IPS-15b (cell line): Measurements from ENCODE around the gene MDK.
A peak's percentile ranks its signal among the peaks of the same experiment; 100 is the strongest.

Experiments used
- H3K27me3 ChIP-seq: one replicate; pipeline ENCODE4 v1.6.1; 2013; ENCODE audit warnings: low read length; ENCODE audit not compliant: control insufficient read depth, insufficient read depth
- H3K36me3 ChIP-seq: one replicate; pipeline ENCODE4 v1.6.1; 2013; ENCODE audit warnings: low read length; ENCODE audit not compliant: control insufficient read depth, insufficient read depth
- H3K4me1 ChIP-seq: one replicate; pipeline ENCODE4 v1.6.1; 2013; ENCODE audit warnings: mild to moderate bottlenecking, low read length; ENCODE audit not compliant: control insufficient read depth, insufficient read depth
- H3K4me3 ChIP-seq: one replicate; pipeline ENCODE4 v1.5.1; 2013; ENCODE audit warnings: low read depth, low read length
- H3K9ac ChIP-seq: one replicate; pipeline ENCODE4 v1.6.1; 2013; ENCODE audit warnings: low read depth, mild to moderate bottlenecking, low read length
- H3K9me3 ChIP-seq: one replicate; pipeline ENCODE4 v1.6.1; 2013; ENCODE audit warnings: mild to moderate bottlenecking, low read length; ENCODE audit not compliant: control insufficient read depth, insufficient read depth

MDK gene

DNA sequence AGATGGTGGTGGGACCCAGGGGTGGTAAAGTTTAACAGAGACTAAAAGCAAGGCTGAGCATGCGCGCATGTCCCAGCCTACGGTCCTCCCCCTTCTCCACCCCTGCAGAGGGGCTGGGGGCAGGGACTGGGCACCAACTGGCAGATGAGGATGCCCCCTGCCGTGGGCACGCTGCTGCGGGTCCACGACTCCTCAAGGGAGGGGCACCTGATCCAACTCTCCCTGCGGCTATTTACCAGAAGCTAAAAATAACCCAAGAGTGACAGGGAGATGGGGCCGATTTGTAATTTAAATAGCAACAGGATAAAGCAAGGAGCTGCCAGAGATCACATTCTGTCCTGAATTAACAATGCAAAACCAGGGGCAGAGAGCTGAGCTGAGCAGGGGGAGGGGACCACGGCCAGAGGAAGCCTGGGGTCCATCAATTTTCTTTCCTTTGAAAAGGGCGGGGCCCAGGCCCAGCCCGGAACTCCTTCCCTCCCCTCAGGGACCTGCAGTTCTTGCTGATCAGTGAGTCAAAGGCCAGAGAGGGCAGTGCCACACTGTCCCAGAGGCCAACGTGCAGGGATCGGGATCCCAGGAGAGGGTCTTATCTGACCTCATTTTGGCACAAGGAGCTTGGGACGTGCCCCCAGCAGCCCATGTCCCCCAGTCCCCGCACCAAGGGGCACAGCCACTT is 42.3 kb upstream of the MDK start:
- peaks cover 5% of the 10 kb centered on the region for H3K27me3 ChIP-seq
- H3K4me1 ChIP-seq: peaks cover 52% of the 10 kb centered on the region
- peak overlapping the region; percentile 8 for H3K9ac ChIP-seq
- H3K4me3 ChIP-seq: peak overlapping the region; percentile 23
- no peaks in the 10 kb centered on the region for H3K9me3 ChIP-seq
- H3K36me3 ChIP-seq: peaks cover 3% of the 10 kb centered on the region

DNA sequence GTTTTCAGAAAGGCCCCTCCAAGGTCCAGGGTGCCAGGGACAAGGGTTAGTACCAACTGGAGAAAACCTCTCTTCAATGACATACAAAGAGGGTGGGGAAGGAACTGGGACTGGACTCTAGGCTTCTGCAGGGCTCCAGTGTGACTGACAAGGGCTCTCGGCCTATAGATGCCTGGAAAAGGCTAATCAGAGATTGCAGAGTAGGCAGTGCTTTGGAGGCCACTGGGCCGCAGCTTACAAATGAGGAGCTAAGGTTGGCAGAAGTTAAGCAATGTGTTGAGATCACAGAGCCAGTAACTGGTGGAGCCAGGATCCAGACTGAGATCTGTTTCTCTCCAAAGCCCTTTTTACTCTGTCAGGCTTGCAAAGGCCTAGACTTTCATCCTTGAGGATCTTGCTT is 41.7 kb upstream of the MDK start:
- Histone ChIP-seq H3K4me3 (no peak overlapping the region), H3K4me1 (peaks cover 54% of the 10 kb centered on the region), H3K9ac (peak overlapping the region; percentile 3), H3K27me3 (no peaks in the 10 kb centered on the region), H3K9me3 (no peaks in the 10 kb centered on the region), H3K36me3 (no peaks in the 10 kb centered on the region)

DNA sequence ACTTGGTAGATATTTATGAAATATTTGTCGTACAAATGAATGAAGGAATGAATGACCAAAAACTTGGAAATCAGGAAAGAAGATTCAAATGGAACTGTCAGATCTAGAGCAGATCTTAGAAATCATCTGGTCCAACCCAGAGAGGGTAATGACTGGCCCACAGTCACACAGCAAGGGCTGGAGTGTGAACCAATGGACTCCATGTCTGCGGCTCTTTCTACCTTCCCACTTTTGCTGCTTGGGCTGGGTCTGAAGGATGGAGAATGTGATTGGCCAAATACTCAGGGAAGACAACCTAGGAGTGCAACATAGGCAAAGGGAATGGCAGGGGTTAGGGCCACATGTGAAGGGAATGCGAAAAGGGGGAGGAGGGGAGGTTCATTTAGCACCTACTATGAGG is 40.0 kb upstream of the MDK start:
- Histone ChIP-seq H3K9me3 (no peaks in the 10 kb centered on the region), H3K4me1 (peaks cover 52% of the 10 kb centered on the region), H3K36me3 (no peaks in the 10 kb centered on the region), H3K4me3 (no peak overlapping the region), H3K9ac (peak overlapping the region; percentile 5), H3K27me3 (peaks cover 4% of the 10 kb centered on the region)

GRCh38 chr11:46342239-46342638 is 39.2 kb upstream of the MDK start:
- no peak overlapping the region for H3K9ac ChIP-seq
- no peak overlapping the region for H3K4me3 ChIP-seq
- no peaks in the 10 kb centered on the region for H3K9me3 ChIP-seq
- H3K36me3 ChIP-seq: no peaks in the 10 kb centered on the region
- peaks cover 52% of the 10 kb centered on the region for H3K4me1 ChIP-seq
- peaks cover 8% of the 10 kb centered on the region for H3K27me3 ChIP-seq

GRCh38 chr11:46343520-46343919 is 37.9 kb upstream of the MDK start:
- Histone ChIP-seq H3K27me3 (peaks cover 8% of the 10 kb centered on the region), H3K9ac (no peak overlapping the region), H3K9me3 (no peaks in the 10 kb centered on the region), H3K36me3 (no peaks in the 10 kb centered on the region), H3K4me1 (peaks cover 43% of the 10 kb centered on the region), H3K4me3 (no peak overlapping the region)

DNA sequence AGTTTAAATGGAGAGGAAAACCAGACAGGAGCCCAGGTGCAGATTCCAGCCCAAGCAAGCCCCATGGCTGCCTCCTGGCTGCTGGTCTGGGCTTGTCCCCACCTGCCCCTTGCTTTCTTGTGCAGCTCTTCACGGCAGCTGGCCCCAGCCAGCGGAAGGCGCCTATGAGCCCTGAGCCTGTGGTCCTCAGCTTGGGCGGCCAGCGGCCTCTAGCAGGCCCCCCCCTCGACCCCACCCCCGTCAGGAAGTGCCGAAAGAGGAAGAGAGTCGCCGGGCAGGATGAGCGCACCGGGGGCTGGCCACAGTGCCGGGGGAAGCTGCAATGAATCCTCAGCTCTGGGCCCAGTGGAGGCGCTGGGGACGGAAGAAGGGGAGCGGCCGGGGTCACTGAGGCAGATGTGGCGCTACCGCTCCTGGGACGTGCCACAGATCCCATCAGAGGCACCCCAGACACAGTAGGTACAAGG is 36.3 kb upstream of the MDK start:
- no peaks in the 10 kb centered on the region for H3K36me3 ChIP-seq
- peaks cover 40% of the 10 kb centered on the region for H3K4me1 ChIP-seq
- peaks cover 8% of the 10 kb centered on the region for H3K27me3 ChIP-seq
- H3K9ac ChIP-seq: peak overlapping the region; percentile 38
- no peaks in the 10 kb centered on the region for H3K9me3 ChIP-seq
- peak overlapping the region; percentile 3 for H3K4me3 ChIP-seq

DNA sequence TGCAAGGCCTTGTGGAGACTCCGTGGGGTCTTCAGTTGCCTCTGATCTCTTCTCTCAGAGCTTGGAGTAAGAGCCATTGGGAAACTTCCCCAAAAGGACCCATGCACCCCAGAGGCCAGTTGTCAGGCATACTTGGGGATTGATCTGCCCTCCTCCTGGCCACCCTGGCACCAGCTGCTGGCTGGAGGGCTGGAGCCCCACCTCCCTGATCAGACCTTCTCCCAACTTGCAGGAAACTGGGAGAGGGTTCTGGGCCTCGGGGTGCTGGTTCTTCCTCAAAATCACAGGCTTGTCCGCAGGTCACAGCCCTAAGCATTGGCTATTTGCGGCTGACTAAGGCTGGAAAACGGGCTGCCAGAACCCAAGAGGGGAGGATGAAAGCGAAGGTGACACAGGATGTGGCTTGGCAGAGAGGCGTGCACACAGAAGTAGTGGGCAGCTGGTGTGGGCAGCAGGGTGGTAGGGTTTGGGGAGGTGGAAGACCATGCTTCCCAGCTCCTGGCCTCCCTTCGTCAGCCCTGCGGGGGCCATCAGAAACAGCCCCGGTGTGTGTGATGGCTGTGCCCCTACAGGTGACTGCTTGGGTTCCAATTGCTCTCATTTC is 35.5 kb upstream of the MDK start:
- Histone ChIP-seq H3K4me1 (peaks cover 36% of the 10 kb centered on the region), H3K4me3 (no peak overlapping the region), H3K9ac (no peak overlapping the region), H3K9me3 (no peaks in the 10 kb centered on the region), H3K36me3 (no peaks in the 10 kb centered on the region), H3K27me3 (peaks cover 8% of the 10 kb centered on the region)

DNA sequence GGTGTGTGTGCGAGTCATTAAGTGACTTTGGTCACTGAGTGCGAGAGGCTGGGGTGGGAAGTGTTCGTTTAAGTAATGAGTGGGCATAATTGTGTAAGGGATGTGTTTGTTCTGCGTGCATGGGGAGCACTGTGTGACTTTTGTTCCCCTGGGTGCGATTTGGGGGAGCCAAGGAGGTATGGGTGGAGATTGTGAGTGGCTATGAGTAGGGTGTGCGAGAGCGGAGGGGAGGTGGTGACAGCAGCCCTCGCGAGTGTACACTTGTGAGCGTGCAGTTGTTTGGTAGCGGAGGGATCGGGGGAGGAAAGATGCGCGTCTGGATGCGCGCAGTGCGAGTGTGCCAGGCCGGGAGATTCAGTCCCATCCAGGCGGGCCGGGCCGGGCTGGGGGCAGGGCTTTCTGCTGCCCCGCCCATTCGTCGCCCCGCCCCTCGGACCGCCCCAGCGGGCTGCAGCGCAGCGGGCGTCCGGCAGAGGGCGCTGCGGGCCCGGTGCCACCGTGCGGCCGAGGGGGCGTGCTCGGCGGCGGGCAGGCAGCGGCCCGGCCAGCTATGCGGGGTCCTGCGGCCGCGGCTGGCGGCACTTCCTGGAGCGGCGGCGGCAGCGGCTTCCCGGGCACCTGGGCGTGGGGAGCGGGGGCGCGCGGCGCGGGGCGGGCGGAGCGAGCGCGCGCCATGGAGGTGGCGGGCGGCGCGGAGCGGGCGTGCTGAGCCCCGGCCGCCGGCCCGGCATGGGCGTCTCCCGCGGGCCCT is 34.4 kb upstream of the MDK start, which contains the start of gene DGKZ:
Gene DGKZ, plus strand, starts transcription at position 578 of the 751 bp plus-strand sequence. CDS start 197 bp downstream, outside the sequence.
- H3K27me3 ChIP-seq: peaks cover 8% of the 10 kb centered on the region
- H3K4me3 ChIP-seq: peak within 1 kb of the TSS; percentile 86
- H3K9ac ChIP-seq: peak within 1 kb of the TSS; percentile 70
- no peaks in the 10 kb centered on the region for H3K9me3 ChIP-seq
- peaks cover 4% of the 10 kb centered on the region for H3K36me3 ChIP-seq
- peaks cover 35% of the 10 kb centered on the region for H3K4me1 ChIP-seq

DNA sequence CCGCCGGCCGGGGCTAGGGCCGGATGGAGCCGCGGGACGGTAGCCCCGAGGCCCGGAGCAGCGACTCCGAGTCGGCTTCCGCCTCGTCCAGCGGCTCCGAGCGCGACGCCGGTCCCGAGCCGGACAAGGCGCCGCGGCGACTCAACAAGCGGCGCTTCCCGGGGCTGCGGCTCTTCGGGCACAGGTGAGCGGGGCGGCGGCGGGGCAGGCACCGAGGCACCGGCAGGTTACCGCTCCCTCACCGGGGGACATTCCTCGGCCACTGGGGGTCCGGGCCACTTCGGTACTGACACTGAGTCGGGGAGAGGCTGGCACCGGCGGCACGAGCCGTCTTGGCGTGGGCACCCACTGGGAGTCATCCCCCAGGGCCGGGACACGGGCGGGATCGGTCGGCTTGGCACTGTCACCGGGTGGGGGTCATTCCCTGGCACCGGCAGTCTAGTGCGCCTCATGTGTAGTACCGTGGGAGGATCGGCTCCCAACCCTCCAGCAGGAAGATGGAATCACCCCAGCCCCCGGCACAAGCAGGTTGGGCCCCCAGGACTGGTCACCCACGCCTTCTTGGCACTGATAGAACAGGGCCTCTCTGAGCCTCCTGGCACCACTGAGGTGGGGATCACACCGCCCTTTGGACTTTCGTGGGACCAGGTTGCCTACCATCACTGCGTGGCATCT is 33.7 kb upstream of the MDK start:
- H3K4me1 ChIP-seq: peaks cover 34% of the 10 kb centered on the region
- H3K27me3 ChIP-seq: peaks cover 8% of the 10 kb centered on the region
- H3K9me3 ChIP-seq: no peaks in the 10 kb centered on the region
- H3K4me3 ChIP-seq: peak overlapping the region; percentile 86
- H3K9ac ChIP-seq: peak overlapping the region; percentile 70
- peaks cover 4% of the 10 kb centered on the region for H3K36me3 ChIP-seq

DNA sequence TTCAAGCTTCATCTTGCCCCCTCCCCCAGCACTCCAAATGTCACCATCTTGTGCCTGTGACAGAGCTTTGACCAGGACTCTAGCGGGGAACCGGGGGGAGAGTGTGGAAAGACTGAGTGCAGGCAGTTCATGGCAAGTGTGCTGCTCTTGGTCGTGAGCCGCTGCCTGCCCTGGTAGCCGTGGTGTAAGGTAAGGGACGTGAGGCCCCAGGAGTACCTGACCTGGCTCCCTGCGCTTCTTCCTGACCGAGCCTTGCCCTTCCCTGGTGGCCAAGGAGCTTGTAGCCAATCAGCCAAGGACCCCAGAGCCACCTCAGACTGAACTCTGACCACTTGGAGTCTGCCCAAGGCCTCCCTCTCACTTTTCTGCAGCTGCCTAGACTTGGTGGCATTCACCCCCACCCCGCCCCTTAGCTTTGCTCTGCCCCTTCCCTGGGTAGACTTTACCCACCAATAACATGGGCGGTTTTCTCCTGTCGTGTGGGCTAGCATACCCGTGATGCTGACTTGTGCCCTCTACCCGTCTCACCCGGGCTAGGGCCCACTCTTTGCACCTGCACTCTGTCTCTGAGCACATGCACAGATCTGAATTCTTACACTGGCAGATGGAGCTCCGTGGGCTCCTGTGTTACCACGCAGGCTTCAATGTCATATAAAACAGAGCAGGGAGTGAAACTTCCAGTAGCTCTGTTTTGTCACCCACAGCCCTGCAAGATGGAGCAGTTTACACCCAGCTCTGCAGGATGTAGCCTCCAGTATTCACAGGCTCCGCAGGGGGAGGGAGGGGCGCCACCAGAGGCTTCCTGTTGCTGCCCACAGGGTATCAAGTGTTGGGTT is 32.7 kb upstream of the MDK start:
- H3K9me3 ChIP-seq: no peaks in the 10 kb centered on the region
- peaks cover 8% of the 10 kb centered on the region for H3K27me3 ChIP-seq
- H3K36me3 ChIP-seq: peaks cover 6% of the 10 kb centered on the region
- H3K4me1 ChIP-seq: peaks cover 28% of the 10 kb centered on the region
- peak overlapping the region; percentile 86 for H3K4me3 ChIP-seq
- no peak overlapping the region for H3K9ac ChIP-seq

DNA sequence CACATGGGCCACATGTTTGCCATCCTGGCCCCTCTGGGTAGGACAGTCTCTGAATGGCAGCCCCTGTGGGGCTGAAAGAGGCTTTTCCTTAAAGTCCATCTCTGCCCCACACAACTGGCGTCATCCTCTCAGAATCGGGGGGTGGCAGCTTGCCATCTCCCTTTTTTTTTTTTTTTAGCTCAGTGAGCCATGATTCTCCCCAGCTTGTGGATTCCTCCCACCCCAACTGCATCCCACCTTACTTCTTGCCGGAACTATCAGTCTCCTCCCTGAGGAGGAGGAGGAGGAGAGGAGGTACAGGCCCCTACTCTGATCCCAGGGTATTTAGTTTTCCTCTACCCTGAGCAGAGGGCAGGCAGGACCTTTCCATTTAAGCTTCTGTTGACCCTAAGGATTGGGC is 30.8 kb upstream of the MDK start:
- H3K9ac ChIP-seq: no peak overlapping the region
- H3K9me3 ChIP-seq: no peaks in the 10 kb centered on the region
- H3K4me3 ChIP-seq: no peak overlapping the region
- peaks cover 8% of the 10 kb centered on the region for H3K27me3 ChIP-seq
- H3K4me1 ChIP-seq: peaks cover 25% of the 10 kb centered on the region
- H3K36me3 ChIP-seq: peaks cover 8% of the 10 kb centered on the region
